ENCODE data around the gene SPATS2L.

Gene SPATS2L

GRCh38 chr2:200320344-200320743 lies 13.9 kb downstream of the SPATS2L start:
- no peak overlapping the region for H3K9ac ChIP-seq (ENCODE audit: low read depth, low read length)
- H3K4me1 ChIP-seq (ENCODE audit: insufficient read depth, low read length): peaks cover 79% of the 10 kb centered on the region
- no peaks in the 10 kb centered on the region for H3K9me3 ChIP-seq (ENCODE audit: control insufficient read depth, insufficient read depth, low read length)

GRCh38 chr2:200320991-200321390 lies 14.5 kb downstream of the SPATS2L start:
- no peaks in the 10 kb centered on the region for H3K9me3 ChIP-seq (ENCODE audit: control insufficient read depth, insufficient read depth, low read length)
- no peak overlapping the region for H3K9ac ChIP-seq (ENCODE audit: low read depth, low read length)
- peaks cover 73% of the 10 kb centered on the region for H3K4me1 ChIP-seq (ENCODE audit: insufficient read depth, low read length)
- H3K36me3 ChIP-seq (ENCODE audit: insufficient read depth, low read length): peaks cover 2% of the 10 kb centered on the region; the same call in 1 of the 2 replicates

More at GRCh38 chr2:200320344-200320743, 13.9 kb downstream of the SPATS2L start:
- peaks cover 4% of the 10 kb centered on the region; the same call in 1 of the 2 replicates for H3K36me3 ChIP-seq (ENCODE audit: insufficient read depth, low read length)

- Histone ChIP-seq H3K9me3 (ENCODE audit: control insufficient read depth, insufficient read depth, low read length) (no peaks in the 10 kb centered on the region), H3K36me3 (ENCODE audit: insufficient read depth, low read length) (peaks cover 2% of the 10 kb centered on the region; the same call in 1 of the 2 replicates), H3K9ac (ENCODE audit: low read depth, low read length) (no peak overlapping the region), H3K4me1 (ENCODE audit: insufficient read depth, low read length) (peaks cover 63% of the 10 kb centered on the region)
Observed at GRCh38 chr2:200321780-200322534, 15.5 kb downstream of the SPATS2L start.

GRCh38 chr2:200322607-200323006 lies 16.1 kb downstream of the SPATS2L start:
- Histone ChIP-seq H3K4me1 (ENCODE audit: insufficient read depth, low read length) (peaks cover 57% of the 10 kb centered on the region), H3K9ac (ENCODE audit: low read depth, low read length) (no peak overlapping the region), H3K36me3 (ENCODE audit: insufficient read depth, low read length) (peaks cover 2% of the 10 kb centered on the region; the same call in 1 of the 2 replicates), H3K9me3 (ENCODE audit: control insufficient read depth, insufficient read depth, low read length) (no peaks in the 10 kb centered on the region)

GRCh38 chr2:200324362-200324761 lies 17.9 kb downstream of the SPATS2L start:
- no peak overlapping the region for H3K9ac ChIP-seq (ENCODE audit: low read depth, low read length)
- peaks cover 2% of the 10 kb centered on the region; the same call in 1 of the 2 replicates for H3K36me3 ChIP-seq (ENCODE audit: insufficient read depth, low read length)
- H3K4me1 ChIP-seq (ENCODE audit: insufficient read depth, low read length): peaks cover 41% of the 10 kb centered on the region
- H3K9me3 ChIP-seq (ENCODE audit: control insufficient read depth, insufficient read depth, low read length): no peaks in the 10 kb centered on the region

- Histone ChIP-seq H3K9ac (ENCODE audit: low read depth, low read length) (no peak overlapping the region), H3K4me1 (ENCODE audit: insufficient read depth, low read length) (peaks cover 1% of the 10 kb centered on the region; the same call in 1 of the 2 replicates), H3K36me3 (ENCODE audit: insufficient read depth, low read length) (0 out of 2 replicates have a peak, but pooled peaks cover 14% of the 10 kb centered on the region)
Observed at GRCh38 chr2:200329384-200329783, 22.9 kb downstream of the SPATS2L start.

GRCh38 chr2:200329798-200330197 lies 23.3 kb downstream of the SPATS2L start:
- 0 out of 2 replicates have a peak, but pooled peaks cover 14% of the 10 kb centered on the region for H3K36me3 ChIP-seq (ENCODE audit: insufficient read depth, low read length)
- no peaks in the 10 kb centered on the region for H3K4me1 ChIP-seq (ENCODE audit: insufficient read depth, low read length)
- H3K9me3 ChIP-seq (ENCODE audit: control insufficient read depth, insufficient read depth, low read length): no peaks in the 10 kb centered on the region; the same call in none of the 2 replicates
- no peak overlapping the region for H3K9ac ChIP-seq (ENCODE audit: low read depth, low read length)

More at GRCh38 chr2:200329384-200329783, 22.9 kb downstream of the SPATS2L start:
- no peaks in the 10 kb centered on the region; the same call in none of the 2 replicates for H3K9me3 ChIP-seq (ENCODE audit: control insufficient read depth, insufficient read depth, low read length)

GRCh38 chr2:200330351-200331060 lies 24.0 kb downstream of the SPATS2L start:
- H3K9ac ChIP-seq (ENCODE audit: low read depth, low read length): no peak overlapping the region
- 0 out of 2 replicates have a peak, but pooled peaks cover 14% of the 10 kb centered on the region for H3K36me3 ChIP-seq (ENCODE audit: insufficient read depth, low read length)
- H3K4me1 ChIP-seq (ENCODE audit: insufficient read depth, low read length): no peaks in the 10 kb centered on the region
- H3K9me3 ChIP-seq (ENCODE audit: control insufficient read depth, insufficient read depth, low read length): no peaks in the 10 kb centered on the region; the same call in none of the 2 replicates

GRCh38 chr2:200331061-200331400 lies 24.5 kb downstream of the SPATS2L start:
- no peak overlapping the region for H3K9ac ChIP-seq (ENCODE audit: low read depth, low read length)
- H3K36me3 ChIP-seq (ENCODE audit: insufficient read depth, low read length): 0 out of 2 replicates have a peak, but pooled peaks cover 14% of the 10 kb centered on the region
- no peaks in the 10 kb centered on the region; the same call in none of the 2 replicates for H3K9me3 ChIP-seq (ENCODE audit: control insufficient read depth, insufficient read depth, low read length)
- H3K4me1 ChIP-seq (ENCODE audit: insufficient read depth, low read length): no peaks in the 10 kb centered on the region

GRCh38 chr2:200335657-200336056 lies 29.2 kb downstream of the SPATS2L start:
- 0 out of 2 replicates have a peak, but pooled peaks cover 15% of the 10 kb centered on the region for H3K36me3 ChIP-seq (ENCODE audit: insufficient read depth, low read length)
- 0 out of 2 replicates have a peak, but pooled peaks cover 6% of the 10 kb centered on the region for H3K4me1 ChIP-seq (ENCODE audit: insufficient read depth, low read length)
- no peak overlapping the region for H3K9ac ChIP-seq (ENCODE audit: low read depth, low read length)
- no peaks in the 10 kb centered on the region; the same call in none of the 2 replicates for H3K9me3 ChIP-seq (ENCODE audit: control insufficient read depth, insufficient read depth, low read length)

GRCh38 chr2:200336980-200337615 lies 30.6 kb downstream of the SPATS2L start:
- Histone ChIP-seq H3K9ac (ENCODE audit: low read depth, low read length) (no peak overlapping the region), H3K9me3 (ENCODE audit: control insufficient read depth, insufficient read depth, low read length) (no peaks in the 10 kb centered on the region; the same call in none of the 2 replicates), H3K4me1 (ENCODE audit: insufficient read depth, low read length) (0 out of 2 replicates have a peak, but pooled peaks cover 6% of the 10 kb centered on the region), H3K36me3 (ENCODE audit: insufficient read depth, low read length) (0 out of 2 replicates have a peak, but pooled peaks cover 3% of the 10 kb centered on the region)

GRCh38 chr2:200337621-200338020 lies 31.1 kb downstream of the SPATS2L start:
- Histone ChIP-seq H3K9ac (ENCODE audit: low read depth, low read length) (no peak overlapping the region), H3K4me1 (ENCODE audit: insufficient read depth, low read length) (0 out of 2 replicates have a peak, but pooled peaks cover 6% of the 10 kb centered on the region), H3K36me3 (ENCODE audit: insufficient read depth, low read length) (0 out of 2 replicates have a peak, but pooled peaks cover 3% of the 10 kb centered on the region), H3K9me3 (ENCODE audit: control insufficient read depth, insufficient read depth, low read length) (no peaks in the 10 kb centered on the region; the same call in none of the 2 replicates)

- H3K36me3 ChIP-seq (ENCODE audit: insufficient read depth, low read length): 0 out of 2 replicates have a peak, but pooled peaks cover 3% of the 10 kb centered on the region
- H3K4me1 ChIP-seq (ENCODE audit: insufficient read depth, low read length): 0 out of 2 replicates have a peak, but pooled peaks cover 6% of the 10 kb centered on the region
- no peak overlapping the region for H3K9ac ChIP-seq (ENCODE audit: low read depth, low read length)
- H3K9me3 ChIP-seq (ENCODE audit: control insufficient read depth, insufficient read depth, low read length): no peaks in the 10 kb centered on the region
Observed at GRCh38 chr2:200338692-200339091, 32.2 kb downstream of the SPATS2L start.
